A673 (cell line): ENCODE results near the gene SLC39A12.

Experiments used
- EZH2 ChIP-seq: fragments of 200-600 bp; sonication (generic); IDR thresholded peaks from 2 replicates; pipeline ENCODE4 v1.6.1; 2017; ENCODE audit warnings: borderline replicate concordance, low read depth, mild to moderate bottlenecking, mixed read lengths, antibody characterized with exemption, low read length; ENCODE audit not compliant: poor library complexity, severe bottlenecking
- TF ChIP-seq, protein P1 (sequence below): fragments of 300-800, 200-600 bp; sonication (generic); conservative IDR thresholded peaks from 2 replicates; pipeline ENCODE4 v1.5.1; 2017; ENCODE audit warnings: low read depth, mild to moderate bottlenecking, antibody characterized with exemption, low read length, moderate library complexity, mixed read lengths

GRCh38 chr10:17912754-17913153 is 39.0 kb upstream of the SLC39A12 start:
- TF ChIP-seq, protein P1, sequence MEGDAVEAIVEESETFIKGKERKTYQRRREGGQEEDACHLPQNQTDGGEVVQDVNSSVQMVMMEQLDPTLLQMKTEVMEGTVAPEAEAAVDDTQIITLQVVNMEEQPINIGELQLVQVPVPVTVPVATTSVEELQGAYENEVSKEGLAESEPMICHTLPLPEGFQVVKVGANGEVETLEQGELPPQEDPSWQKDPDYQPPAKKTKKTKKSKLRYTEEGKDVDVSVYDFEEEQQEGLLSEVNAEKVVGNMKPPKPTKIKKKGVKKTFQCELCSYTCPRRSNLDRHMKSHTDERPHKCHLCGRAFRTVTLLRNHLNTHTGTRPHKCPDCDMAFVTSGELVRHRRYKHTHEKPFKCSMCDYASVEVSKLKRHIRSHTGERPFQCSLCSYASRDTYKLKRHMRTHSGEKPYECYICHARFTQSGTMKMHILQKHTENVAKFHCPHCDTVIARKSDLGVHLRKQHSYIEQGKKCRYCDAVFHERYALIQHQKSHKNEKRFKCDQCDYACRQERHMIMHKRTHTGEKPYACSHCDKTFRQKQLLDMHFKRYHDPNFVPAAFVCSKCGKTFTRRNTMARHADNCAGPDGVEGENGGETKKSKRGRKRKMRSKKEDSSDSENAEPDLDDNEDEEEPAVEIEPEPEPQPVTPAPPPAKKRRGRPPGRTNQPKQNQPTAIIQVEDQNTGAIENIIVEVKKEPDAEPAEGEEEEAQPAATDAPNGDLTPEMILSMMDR, result no peak
- TF ChIP-seq EZH2, result no peak
